ENCODE results near the gene PRDM4.
"Not testable (repeated sequence)": the region's sequence is repeated elsewhere in the genome, so short reads cannot be mapped to it uniquely, and the experiment has no call there.

PRDM4 gene

GRCh38 chr12:107718606-107719005 is 42.3 kb downstream of the PRDM4 start:
- no peak for DNase-seq
- in situ Hi-C loops (cut with MboI; ENCODE audit: low pct_unique_long_range_greater_than_20kb, low sequenced_read_pairs), result no loop called here

GRCh38 chr12:107715780-107716179 is 45.2 kb downstream of the PRDM4 start:
- in situ Hi-C loops (cut with MboI; ENCODE audit: low pct_unique_long_range_greater_than_20kb, low sequenced_read_pairs), result no loop called here
- no peak for DNase-seq

- in situ Hi-C loops (cut with MboI; ENCODE audit: low pct_unique_long_range_greater_than_20kb, low sequenced_read_pairs); DNase-seq: not testable (repeated sequence)
Measured at GRCh38 chr12:107705522-107705921, 55.4 kb downstream of the PRDM4 start.

- in situ Hi-C loops (cut with MboI; ENCODE audit: low pct_unique_long_range_greater_than_20kb, low sequenced_read_pairs), result no loop called here
- no peak for DNase-seq
Measured at GRCh38 chr12:107704041-107704440, 56.9 kb downstream of the PRDM4 start.

GRCh38 chr12:107702106-107702505 is 58.8 kb downstream of the PRDM4 start:
- DNase-seq, result no peak
- in situ Hi-C loops (cut with MboI; ENCODE audit: low pct_unique_long_range_greater_than_20kb, low sequenced_read_pairs), result no loop called here

GRCh38 chr12:107695772-107696171 is 65.2 kb downstream of the PRDM4 start:
- DNase-seq, result peak; percentile 23
- in situ Hi-C loops (cut with MboI; ENCODE audit: low pct_unique_long_range_greater_than_20kb, low sequenced_read_pairs), result loop anchor here (25.0 kb wide), 1 partner anchor 192 kb away; no protein-coding TSS in a partner anchor

- DNase-seq, result peak; percentile 96
- in situ Hi-C loops (cut with MboI; ENCODE audit: low pct_unique_long_range_greater_than_20kb, low sequenced_read_pairs), result loop anchor here (25.0 kb wide), 1 partner anchor 202 kb away; no protein-coding TSS in a partner anchor
Measured at GRCh38 chr12:107685360-107686248, 75.3 kb downstream of the PRDM4 start, which contains the start of gene PWP1. Gene PWP1 (plus strand): TSS chr12:107685799. CDS start chr12:107685900, 101 bp downstream.

- in situ Hi-C loops (cut with MboI; ENCODE audit: low pct_unique_long_range_greater_than_20kb, low sequenced_read_pairs), result loop anchor here (25.0 kb wide), 1 partner anchor 202 kb away; no protein-coding TSS in a partner anchor
- DNase-seq, result no peak
Measured at GRCh38 chr12:107684990-107685359, 76.0 kb downstream of the PRDM4 start.

GRCh38 chr12:107684029-107684795 is 76.7 kb downstream of the PRDM4 start:
- DNase-seq, result no peak
- in situ Hi-C loops (cut with MboI; ENCODE audit: low pct_unique_long_range_greater_than_20kb, low sequenced_read_pairs), result loop anchor here (25.0 kb wide), 1 partner anchor 203 kb away; no protein-coding TSS in a partner anchor

All from KBM-7 (cell line).